Activated CD8-positive, alpha-beta T cell treated with anti-CD3 and anti-CD28 coated beads, Interleukin-2, amount 10 ng/mL, durations not matched to agents 7 days and 5 days (primary cell): ENCODE results near the gene CSKMT. TPM values are rescaled to one million over a fixed set of nuclear protein-coding genes. Genes with fewer than 3 reads are reported as not detected.
"Not testable (repeated sequence)": the region's sequence is repeated elsewhere in the genome, so short reads cannot be mapped to it uniquely, and the experiment has no call there.

Source experiments
- ATAC-seq: fragments of 150-1000 bp; cut with Tn5 transposase; one replicate; pipeline ENCODE4 v1.10.0; 2021; ENCODE audit warnings: moderate library complexity
- CTCF ChIA-PET: fragments of 350-600 bp; sonication (Branson Sonifier 250); formaldehyde crosslinking; loops from one replicate; lab custom pipeline; 2021; ENCODE audit warnings: antibody characterized with exemption; lab: Charles Lee
- POLR2A ChIA-PET: fragments of 350-600 bp; sonication (Branson Sonifier 250); formaldehyde crosslinking; loops from one replicate; lab custom pipeline; 2021; ENCODE audit warnings: antibody characterized with exemption; lab: Charles Lee
- DNase-seq: peaks from one replicate; pipeline ENCODE4 v3.0.0-alpha.2; 2020
- H3K27ac Mint-ChIP-seq: one replicate; pipeline ENCODE4 v1.8.0; 2021; ENCODE audit warnings: mild to moderate bottlenecking, mixed read lengths
- H3K27me3 Mint-ChIP-seq: one replicate; pipeline ENCODE4 v1.8.0; 2021; ENCODE audit warnings: low read depth, mixed read lengths
- H3K36me3 Mint-ChIP-seq: one replicate; pipeline ENCODE4 v1.8.0; 2021; ENCODE audit warnings: low read depth, mixed read lengths
- H3K4me1 Mint-ChIP-seq: one replicate; pipeline ENCODE4 v1.8.0; 2021; ENCODE audit warnings: low read depth, mixed read lengths
- H3K4me3 Mint-ChIP-seq: one replicate; pipeline ENCODE4 v1.8.0; 2021; ENCODE audit warnings: mild to moderate bottlenecking, mixed read lengths
- H3K9me3 Mint-ChIP-seq: one replicate; pipeline ENCODE4 v1.8.0; 2022; ENCODE audit warnings: mixed read lengths; ENCODE audit not compliant: insufficient read depth
- total RNA-seq, 2 experiments: library from RNA; stranded (reverse); gene quantifications; one replicate each; pipeline ENCODE4 v1.2.3, GENCODE V29; 2021

CSKMT gene
- total RNA-seq, 2 experiments from 2014 or later: 21.9 to 22.8 TPM

GRCh38 chr11:62675415-62675814, 10.3 kb downstream of the CSKMT start:
- H3K27ac Mint-ChIP-seq, H3K4me3 Mint-ChIP-seq, DNase-seq, H3K27me3 Mint-ChIP-seq, H3K9me3 Mint-ChIP-seq, ATAC-seq: not testable (repeated sequence)
- ChIA-PET CTCF (interaction anchor here (1.2 to 1.6 kb wide), 2 partner anchors 52 to 111 kb away, joined by 3 to 4 read pairs; partner anchors contain the start of genes HNRNPUL2 and TTC9C), POLR2A (interaction anchor here (1.0 to 4.8 kb wide), 7 partner anchors 8 to 166 kb away, joined by 3 to 32 read pairs (median 6); partner anchors contain the start of genes C11orf98, CSKMT and TUT1)
- Mint-ChIP-seq H3K36me3 (peaks cover 58% of the 10 kb centered on the region), H3K4me1 (peaks cover 65% of the 10 kb centered on the region)

DNA sequence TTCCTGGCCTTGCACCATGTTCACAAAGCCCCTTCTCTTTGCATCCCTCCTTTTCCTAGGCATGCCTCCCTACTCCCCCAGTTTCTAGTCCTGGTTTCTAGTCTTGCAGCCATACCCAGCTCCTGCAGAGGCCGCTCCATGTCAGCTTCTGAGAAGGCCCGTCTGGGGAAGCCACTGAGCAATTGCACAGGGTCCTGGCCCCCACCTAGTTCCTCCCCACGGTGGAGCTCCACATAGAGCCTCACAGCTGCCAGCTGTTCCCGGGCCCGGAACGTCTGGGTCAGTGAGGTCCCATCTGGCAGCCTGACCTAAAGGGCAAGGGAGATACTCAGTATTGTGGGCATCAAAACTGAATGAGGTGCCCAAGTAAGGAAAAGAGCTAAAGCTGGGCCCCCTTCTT, 11.6 kb downstream of the CSKMT start:
- ChIA-PET POLR2A (interaction anchor here (1.0 to 4.8 kb wide), 7 partner anchors 9 to 179 kb away, joined by 3 to 32 read pairs (median 3); partner anchors contain the start of genes C11orf98, CSKMT, INTS5 and TUT1), CTCF (interaction anchor here (1.3 to 7.0 kb wide), 5 partner anchors 12 to 84 kb away, joined by 3 to 77 read pairs (median 5); partner anchors contain the start of genes C11orf98, MTA2 and TUT1)
- DNase-seq (no peak), ATAC-seq (no peak)
- H3K36me3 Mint-ChIP-seq: peaks cover 50% of the 10 kb centered on the region
- peaks cover 60% of the 10 kb centered on the region for H3K4me1 Mint-ChIP-seq
- no peaks in the 10 kb centered on the region for H3K9me3 Mint-ChIP-seq
- no peaks in the 10 kb centered on the region for H3K27me3 Mint-ChIP-seq
- H3K4me3 Mint-ChIP-seq: peak overlapping the region; percentile 47
- H3K27ac Mint-ChIP-seq: no peak overlapping the region

GRCh38 chr11:62677156-62677555, 12.0 kb downstream of the CSKMT start:
- Mint-ChIP-seq H3K4me1 (peaks cover 59% of the 10 kb centered on the region), H3K27ac (peak overlapping the region; percentile 87), H3K9me3 (no peaks in the 10 kb centered on the region), H3K27me3 (no peaks in the 10 kb centered on the region), H3K36me3 (peaks cover 48% of the 10 kb centered on the region), H3K4me3 (peak overlapping the region; percentile 47)
- no peak for DNase-seq
- ATAC-seq: no peak
- CTCF ChIA-PET: interaction anchor here (1.3 to 7.0 kb wide), 5 partner anchors 13 to 85 kb away, joined by 3 to 77 read pairs (median 5); partner anchors contain the start of genes C11orf98, MTA2 and TUT1
- POLR2A ChIA-PET: interaction anchor here (1.3 to 4.8 kb wide), 5 partner anchors 10 to 179 kb away, joined by 3 to 32 read pairs (median 8); partner anchors contain the start of genes C11orf98, CSKMT and INTS5

GRCh38 chr11:62677714-62678113, 12.6 kb downstream of the CSKMT start:
- DNase-seq: no peak
- H3K4me3 Mint-ChIP-seq: peak overlapping the region; percentile 92
- peak overlapping the region; percentile 87 for H3K27ac Mint-ChIP-seq
- ChIA-PET CTCF (interaction anchor here (1.4 to 7.0 kb wide), 4 partner anchors 13 to 85 kb away, joined by 4 to 77 read pairs (median 6); partner anchors contain the start of genes C11orf98, MTA2 and TUT1), POLR2A (interaction anchor here (1.3 to 4.8 kb wide), 3 partner anchors 13 to 164 kb away, joined by 3 to 32 read pairs (median 8); partner anchors contain the start of genes C11orf98, CSKMT and INTS5)
- ATAC-seq: no peak
- H3K27me3 Mint-ChIP-seq: no peaks in the 10 kb centered on the region
- peaks cover 54% of the 10 kb centered on the region for H3K4me1 Mint-ChIP-seq
- H3K9me3 Mint-ChIP-seq: no peaks in the 10 kb centered on the region
- H3K36me3 Mint-ChIP-seq: peaks cover 43% of the 10 kb centered on the region

DNA sequence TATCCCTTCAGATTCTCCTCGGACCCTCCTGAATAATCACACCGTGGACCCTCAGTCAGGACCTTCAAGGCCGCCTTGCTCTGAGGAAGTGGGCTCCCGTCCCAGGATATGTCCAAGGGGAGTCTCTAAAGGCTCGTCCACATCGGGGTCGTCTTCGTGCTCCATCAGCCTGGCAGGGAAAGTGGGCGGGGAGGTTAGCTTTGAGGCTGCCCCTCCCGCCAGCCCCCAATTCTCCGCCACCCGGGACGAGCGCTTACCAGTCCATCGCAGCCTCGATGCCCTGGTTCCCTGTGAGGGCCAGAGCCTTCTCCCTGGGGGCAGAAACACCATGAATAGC, 13.3 kb downstream of the CSKMT start:
- peaks cover 47% of the 10 kb centered on the region for H3K4me1 Mint-ChIP-seq
- H3K4me3 Mint-ChIP-seq: peak overlapping the region; percentile 92
- H3K9me3 Mint-ChIP-seq: no peaks in the 10 kb centered on the region
- H3K27ac Mint-ChIP-seq: peak overlapping the region; percentile 87
- ATAC-seq (no peak), DNase-seq (no peak)
- ChIA-PET CTCF (interaction anchor here (7.0 kb wide), 1 partner anchor 16 kb away, joined by 77 read pairs; no protein-coding TSS in a partner anchor), POLR2A (interaction anchor here (0.6 to 3.4 kb wide), 8 partner anchors 14 to 176 kb away, joined by 3 to 24 read pairs (median 4); partner anchors contain the start of genes C11orf98, CSKMT, INTS5 and TUT1)
- H3K27me3 Mint-ChIP-seq: no peaks in the 10 kb centered on the region
- H3K36me3 Mint-ChIP-seq: peaks cover 36% of the 10 kb centered on the region

GRCh38 chr11:62678770-62679696, 13.9 kb downstream of the CSKMT start, which contains the start of gene UBXN1:
Gene UBXN1, minus strand, starts transcription at chr11:62679073. Its CDS starts 150 bp downstream, at chr11:62678923.
- ChIA-PET CTCF (interaction anchor here (1.3 to 7.0 kb wide), 7 partner anchors 7 to 66 kb away, joined by 4 to 77 read pairs (median 13); partner anchors contain the start of genes C11orf98, CSKMT, LBHD1 and LRRN4CL), POLR2A (interaction anchor here (0.6 to 3.4 kb wide), 12 partner anchors 10 to 1698 kb away, joined by 3 to 24 read pairs (median 4); partner anchors contain the start of genes C11orf98, CSKMT, INTS5 and LRRN4CL)
- H3K36me3 Mint-ChIP-seq: peaks cover 30% of the 10 kb centered on the region
- peaks cover 42% of the 10 kb centered on the region for H3K4me1 Mint-ChIP-seq
- H3K9me3 Mint-ChIP-seq: no peaks in the 10 kb centered on the region
- ATAC-seq (peak; percentile 88), DNase-seq (peak; percentile 89)
- H3K27me3 Mint-ChIP-seq: no peaks in the 10 kb centered on the region
- H3K4me3 Mint-ChIP-seq: peak within 1 kb of the TSS; percentile 92
- peak within 1 kb of the TSS; percentile 87 for H3K27ac Mint-ChIP-seq

- DNase-seq (peak; percentile 71), ATAC-seq (peak; percentile 79)
- H3K4me1 Mint-ChIP-seq: peaks cover 39% of the 10 kb centered on the region
- no peaks in the 10 kb centered on the region for H3K27me3 Mint-ChIP-seq
- POLR2A ChIA-PET: interaction anchor here (0.7 to 3.4 kb wide), 13 partner anchors 8 to 200 kb away, joined by 3 to 24 read pairs (median 3); partner anchors contain the start of genes C11orf98, CSKMT, LBHD1 and LRRN4CL
- CTCF ChIA-PET: interaction anchor here (0.6 to 7.0 kb wide), 41 partner anchors 9 to 286 kb away, joined by 3 to 77 read pairs (median 5); partner anchors contain the start of genes B3GAT3, BSCL2, C11orf98 and CSKMT
- peaks cover 24% of the 10 kb centered on the region for H3K36me3 Mint-ChIP-seq
- peak overlapping the region; percentile 55 for H3K27ac Mint-ChIP-seq
- H3K9me3 Mint-ChIP-seq: no peaks in the 10 kb centered on the region
- no peak overlapping the region for H3K4me3 Mint-ChIP-seq
Measured at GRCh38 chr11:62680825-62681240, 15.7 kb downstream of the CSKMT start.

- peaks cover 25% of the 10 kb centered on the region for H3K4me1 Mint-ChIP-seq
- CTCF ChIA-PET: interaction anchor here (7.0 kb wide), 1 partner anchor 12 kb away, joined by 77 read pairs; no protein-coding TSS in a partner anchor
- H3K9me3 Mint-ChIP-seq: no peaks in the 10 kb centered on the region
- H3K36me3 Mint-ChIP-seq: peaks cover 11% of the 10 kb centered on the region
- H3K4me3 Mint-ChIP-seq: no peak overlapping the region
- peaks cover 5% of the 10 kb centered on the region for H3K27me3 Mint-ChIP-seq
- H3K27ac Mint-ChIP-seq: no peak overlapping the region
- ATAC-seq (no peak), DNase-seq (no peak)
- POLR2A ChIA-PET: no interaction called here
Measured at GRCh38 chr11:62682518-62682917, 17.4 kb downstream of the CSKMT start.

- Mint-ChIP-seq H3K9me3 (no peaks in the 10 kb centered on the region), H3K4me3 (no peak overlapping the region), H3K27me3 (peaks cover 10% of the 10 kb centered on the region), H3K36me3 (peaks cover 14% of the 10 kb centered on the region), H3K27ac (no peak overlapping the region), H3K4me1 (no peaks in the 10 kb centered on the region)
- POLR2A ChIA-PET: no interaction called here
- DNase-seq (no peak), ATAC-seq (no peak)
- CTCF ChIA-PET: interaction anchor here (1.2 to 3.6 kb wide), 5 partner anchors 7 to 95 kb away, joined by 3 to 24 read pairs (median 5); partner anchors contain the start of genes C11orf98, CSKMT, LBHD1 and TUT1
Measured at GRCh38 chr11:62687508-62688396, 22.6 kb downstream of the CSKMT start.

GRCh38 chr11:62688491-62688890, 23.4 kb downstream of the CSKMT start:
- Mint-ChIP-seq H3K36me3 (peaks cover 16% of the 10 kb centered on the region), H3K4me1 (no peaks in the 10 kb centered on the region)

More at GRCh38 chr11:62688491-62688890, 23.4 kb downstream of the CSKMT start:
- no peak overlapping the region for H3K4me3 Mint-ChIP-seq
- DNase-seq: no peak
- no peak for ATAC-seq
- POLR2A ChIA-PET: interaction anchor here (1.6 to 2.2 kb wide), 3 partner anchors 8 to 152 kb away, joined by 4 to 7 read pairs (median 6); partner anchors contain the start of genes C11orf98 and CSKMT
- CTCF ChIA-PET: interaction anchor here (0.7 to 3.6 kb wide), 6 partner anchors 8 to 96 kb away, joined by 3 to 24 read pairs (median 4); partner anchors contain the start of genes C11orf98, CSKMT, LBHD1 and TUT1
- peaks cover 10% of the 10 kb centered on the region for H3K27me3 Mint-ChIP-seq
- no peaks in the 10 kb centered on the region for H3K9me3 Mint-ChIP-seq
- H3K27ac Mint-ChIP-seq: no peak overlapping the region
